Peyer's patch (tissue), 4 donors: ENCODE data around the gene FAAP100. TPM values are rescaled to one million over a fixed set of nuclear protein-coding genes. Genes with fewer than 3 reads are reported as not detected.

ENCODE experiments used
- DNase-seq, 3 donors: peaks; one replicate each; pipeline ENCODE4 v3.0.0-alpha.2; 2017 to 2019
- H3K27ac ChIP-seq, 4 donors: fragments of 200-600 bp; sonication (generic); one replicate each; pipeline ENCODE4 v1.5.1; 2016 to 2019
- H3K27me3 ChIP-seq, 2 donors: fragments of 200-600 bp; sonication (generic); one replicate each; pipeline ENCODE4 v1.5.1; 2019
- H3K36me3 ChIP-seq, 3 donors: fragments of 200-600 bp; sonication (generic); one replicate each; pipeline ENCODE4 v1.5.1; 2016 to 2019
- H3K4me1 ChIP-seq, 4 donors: fragments of 200-600 bp; sonication (generic); one replicate each; pipeline ENCODE4 v1.5.1; 2016 to 2019
- H3K4me3 ChIP-seq, 4 donors: fragments of 200-600 bp; sonication (generic); 1 replicate in 3 of 4; 2 replicates in 1 of 4; pipeline ENCODE4 v1.5.1; 2016 to 2019; ENCODE audit warnings: mild to moderate bottlenecking in 1 of 4
- H3K9me3 ChIP-seq, 4 donors: fragments of 200-600 bp; sonication (generic); one replicate each; pipeline ENCODE4 v1.5.1; 2016 to 2019; ENCODE audit warnings: mild to moderate bottlenecking in 1 of 4
- CTCF ChIP-seq, 6 experiments: fragments of 450-650 bp in 4 of 6; fragments of 200-600 bp in 2 of 6; sonication (generic) in 1 of 6; IDR thresholded peaks; one replicate each; pipeline ENCODE4 v1.5.1; 2017 to 2019; ENCODE audit warnings: antibody characterized with exemption in 6 of 6, mild to moderate bottlenecking in 3 of 6, moderate library complexity in 1 of 6
- POLR2A ChIP-seq, 2 donors: fragments of 450-650 bp; IDR thresholded peaks; one replicate each; pipeline ENCODE4 v1.5.1; 2017; ENCODE audit warnings: antibody characterized with exemption in 2 of 2, mild to moderate bottlenecking in 2 of 2, moderate library complexity in 2 of 2
- total RNA-seq, 4 donors: library from RNA; depleted of rRNA; stranded (reverse); fragments of >200 nt; gene quantifications; one replicate each; pipeline ENCODE4 v1.1.0, GENCODE V29; 2016

The FAAP100 gene
- total RNA-seq, 4 donors from 2014 or later: 38.2 to 66.9 (median 52.2) TPM

DNA sequence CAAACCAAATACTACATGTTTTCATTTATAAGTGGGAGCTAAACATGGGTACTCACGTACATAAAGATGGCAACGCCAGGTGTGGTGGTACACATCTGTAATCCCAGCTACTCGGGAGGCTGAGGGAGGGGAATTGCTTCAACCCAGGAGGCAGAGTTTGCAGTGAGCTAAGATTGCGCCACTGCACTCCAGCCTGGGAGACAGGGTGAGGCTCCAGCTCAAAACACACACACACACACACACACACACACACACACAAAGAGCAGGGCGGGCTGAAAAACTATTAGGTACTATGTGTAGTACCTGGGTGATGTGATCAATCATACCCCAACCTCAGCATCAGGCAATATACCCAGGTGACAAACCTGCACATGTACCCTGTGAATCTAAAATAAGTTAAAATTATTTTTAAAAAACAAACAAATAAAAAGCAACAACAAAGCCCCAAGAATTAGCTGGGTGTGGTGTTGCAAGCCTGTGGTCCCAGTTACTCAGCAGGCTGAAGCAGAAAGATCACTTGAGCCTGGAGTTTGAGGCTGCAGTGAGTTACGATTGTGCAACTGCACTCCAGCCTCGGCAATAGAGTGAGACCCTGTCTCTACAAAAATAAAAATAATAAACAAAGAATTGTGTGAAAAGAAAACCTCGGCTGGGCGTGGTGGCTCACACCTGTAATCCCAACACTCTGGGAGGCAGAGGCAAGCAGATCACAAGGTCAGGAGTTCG, 11.9 kb upstream of the FAAP100 start:
- H3K4me3 ChIP-seq: no peak overlapping the region
- H3K9me3 ChIP-seq: no peaks in the 10 kb centered on the region
- peaks cover 0 to 29% (median 0%) of the 10 kb centered on the region in 4 donors for H3K4me1 ChIP-seq
- peaks cover 0 to 88% (median 0%) of the 10 kb centered on the region in 3 donors for H3K36me3 ChIP-seq
- no peaks in the 10 kb centered on the region for H3K27me3 ChIP-seq
- no peak for TF ChIP-seq POLR2A (IDR thresholded peaks at IDR 0.05)
- TF ChIP-seq CTCF (IDR thresholded peaks at IDR 0.05): no peak
- no peak for DNase-seq
- H3K27ac ChIP-seq: no peak overlapping the region

- Histone ChIP-seq H3K4me3 (no peak overlapping the region), H3K9me3 (no peaks in the 10 kb centered on the region), H3K27ac (peak overlapping the region in 1 of 4 donors; percentile 49), H3K36me3 (peaks cover 0 to 85% (median 0%) of the 10 kb centered on the region in 3 donors), H3K4me1 (peaks cover 0 to 18% (median 4%) of the 10 kb centered on the region in 4 donors), H3K27me3 (no peaks in the 10 kb centered on the region)
- TF ChIP-seq POLR2A (IDR thresholded peaks at IDR 0.05): no peak
- TF ChIP-seq CTCF (IDR thresholded peaks at IDR 0.05): no peak
- no peak for DNase-seq
Observed at GRCh38 chr17:81561494-81561885, 9.3 kb upstream of the FAAP100 start.

DNA sequence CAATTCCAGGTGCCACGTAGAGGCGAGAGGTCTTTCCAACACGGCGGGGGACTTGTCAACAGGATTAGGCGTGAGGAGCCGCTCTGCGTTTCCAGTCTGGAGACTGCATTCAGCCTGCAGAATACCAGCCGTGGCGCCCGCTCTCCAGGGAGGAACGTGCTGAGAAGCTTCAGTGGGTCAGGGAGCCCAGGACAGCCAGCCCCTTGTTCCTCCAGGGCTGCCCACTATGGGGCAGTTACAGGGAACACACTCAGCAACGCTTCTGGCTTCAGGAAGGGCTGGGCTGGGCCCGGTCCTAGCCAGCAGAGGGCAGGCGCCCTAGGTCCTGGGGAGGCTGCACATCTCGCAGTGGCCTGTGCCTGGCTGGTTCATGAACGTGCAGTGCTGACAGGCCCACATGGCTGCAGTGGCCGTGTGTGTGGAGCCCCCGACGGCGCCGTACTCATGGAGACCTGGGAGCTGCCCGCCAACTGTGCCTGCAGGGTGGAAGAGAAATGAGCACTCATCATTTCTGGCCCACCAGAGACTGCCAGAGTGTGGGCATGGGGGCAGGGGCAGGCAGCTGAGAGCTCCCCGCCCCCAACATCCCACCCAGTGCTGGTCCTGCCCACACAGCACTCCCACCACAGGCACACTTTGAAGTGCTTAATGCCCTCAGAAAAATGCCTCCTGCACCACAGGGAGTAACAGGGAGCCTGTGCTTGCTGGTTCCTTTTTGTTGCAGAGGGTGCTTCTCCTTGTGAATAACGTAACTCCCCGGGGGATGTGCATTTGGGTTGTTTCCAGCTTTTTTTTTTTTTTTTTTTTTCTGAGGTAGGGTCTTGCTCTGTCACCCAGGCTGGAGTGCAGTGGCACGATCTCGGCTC, 7.0 kb upstream of the FAAP100 start:
- Histone ChIP-seq H3K4me3 (no peak overlapping the region), H3K27ac (no peak overlapping the region), H3K27me3 (no peaks in the 10 kb centered on the region), H3K4me1 (peaks cover 0 to 18% (median 7%) of the 10 kb centered on the region in 4 donors), H3K9me3 (no peaks in the 10 kb centered on the region), H3K36me3 (peaks cover 0 to 66% (median 0%) of the 10 kb centered on the region in 3 donors)
- DNase-seq: no peak
- TF ChIP-seq CTCF (IDR thresholded peaks at IDR 0.05) (no peak), POLR2A (IDR thresholded peaks at IDR 0.05) (no peak)

- Histone ChIP-seq H3K9me3 (no peaks in the 10 kb centered on the region), H3K36me3 (peaks cover 0 to 55% (median 0%) of the 10 kb centered on the region in 3 donors), H3K4me1 (peaks cover 4 to 28% (median 15%) of the 10 kb centered on the region in 4 donors), H3K4me3 (no peak overlapping the region), H3K27ac (no peak overlapping the region), H3K27me3 (no peaks in the 10 kb centered on the region)
- DNase-seq: no peak
- TF ChIP-seq CTCF (IDR thresholded peaks at IDR 0.05) (no peak), POLR2A (IDR thresholded peaks at IDR 0.05) (no peak)
Observed at GRCh38 chr17:81558115-81558468, 5.9 kb upstream of the FAAP100 start.

- Histone ChIP-seq H3K4me1 (peaks cover 4 to 28% (median 16%) of the 10 kb centered on the region in 4 donors), H3K9me3 (no peaks in the 10 kb centered on the region), H3K27me3 (no peaks in the 10 kb centered on the region), H3K4me3 (no peak overlapping the region), H3K27ac (peak overlapping the region in 2 of 4 donors; percentile 82 to 87), H3K36me3 (peaks cover 0 to 49% (median 0%) of the 10 kb centered on the region in 3 donors)
- no peak for TF ChIP-seq POLR2A (IDR thresholded peaks at IDR 0.05)
- no peak for TF ChIP-seq CTCF (IDR thresholded peaks at IDR 0.05)
- no peak for DNase-seq
Observed at GRCh38 chr17:81557276-81558114, 5.3 kb upstream of the FAAP100 start.
